B cell (primary cell): ENCODE results near the gene IRX6.

ENCODE experiments used
- EZH2 ChIP-seq: IDR thresholded peaks from 2 replicates; pipeline ENCODE4 v1.6.1; 2012; ENCODE audit warnings: borderline replicate concordance, low read depth, mild to moderate bottlenecking, moderate library complexity, low read length; ENCODE audit not compliant: insufficient read depth, poor library complexity, severe bottlenecking
- TF ChIP-seq, protein P1 (sequence below): fragments of 200-600 bp; IDR thresholded peaks from one replicate; pipeline ENCODE4 v1.8.0; 2022; ENCODE audit warnings: antibody characterized with exemption, mild to moderate bottlenecking

DNA sequence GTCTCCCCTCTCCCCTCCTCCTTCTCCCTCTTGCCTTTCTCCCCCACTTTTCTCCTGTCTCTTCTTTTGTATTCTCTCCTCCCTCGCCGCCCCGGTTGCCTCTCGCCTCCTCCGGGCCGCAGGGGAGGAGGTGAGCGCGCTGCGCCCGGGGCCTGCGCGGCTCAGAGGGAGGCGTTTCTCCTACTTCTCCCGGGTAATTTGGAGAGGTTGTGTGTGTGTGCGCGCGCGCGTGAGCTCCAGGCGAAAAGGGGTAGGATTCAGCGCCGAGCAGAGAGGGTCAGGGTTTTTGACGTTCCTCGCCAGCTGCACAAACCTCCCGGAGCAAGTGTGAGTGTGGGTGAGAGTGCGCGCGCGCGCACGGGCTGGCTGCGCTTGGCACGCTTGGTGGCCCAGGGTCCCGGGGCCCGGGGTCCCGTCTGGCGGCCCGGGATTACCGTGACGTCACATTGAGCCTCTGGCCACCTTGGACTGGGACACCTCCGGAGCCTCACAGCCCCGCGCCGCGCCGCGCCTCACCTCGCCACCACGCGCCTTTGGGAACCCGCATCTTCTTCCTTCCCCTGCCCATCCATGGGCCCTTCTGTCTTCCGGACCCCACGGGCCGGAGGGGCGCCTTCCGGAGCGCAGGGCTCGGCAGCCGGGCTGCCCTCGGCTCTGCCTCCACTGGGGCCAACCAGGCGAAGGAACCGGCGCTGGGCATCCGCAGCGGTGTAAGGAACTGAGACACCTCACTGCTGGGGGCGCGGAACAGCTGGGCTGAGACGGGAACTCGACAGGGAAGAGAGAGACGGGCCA, 479 bp downstream of the IRX6 start:
- TF ChIP-seq, protein P1, sequence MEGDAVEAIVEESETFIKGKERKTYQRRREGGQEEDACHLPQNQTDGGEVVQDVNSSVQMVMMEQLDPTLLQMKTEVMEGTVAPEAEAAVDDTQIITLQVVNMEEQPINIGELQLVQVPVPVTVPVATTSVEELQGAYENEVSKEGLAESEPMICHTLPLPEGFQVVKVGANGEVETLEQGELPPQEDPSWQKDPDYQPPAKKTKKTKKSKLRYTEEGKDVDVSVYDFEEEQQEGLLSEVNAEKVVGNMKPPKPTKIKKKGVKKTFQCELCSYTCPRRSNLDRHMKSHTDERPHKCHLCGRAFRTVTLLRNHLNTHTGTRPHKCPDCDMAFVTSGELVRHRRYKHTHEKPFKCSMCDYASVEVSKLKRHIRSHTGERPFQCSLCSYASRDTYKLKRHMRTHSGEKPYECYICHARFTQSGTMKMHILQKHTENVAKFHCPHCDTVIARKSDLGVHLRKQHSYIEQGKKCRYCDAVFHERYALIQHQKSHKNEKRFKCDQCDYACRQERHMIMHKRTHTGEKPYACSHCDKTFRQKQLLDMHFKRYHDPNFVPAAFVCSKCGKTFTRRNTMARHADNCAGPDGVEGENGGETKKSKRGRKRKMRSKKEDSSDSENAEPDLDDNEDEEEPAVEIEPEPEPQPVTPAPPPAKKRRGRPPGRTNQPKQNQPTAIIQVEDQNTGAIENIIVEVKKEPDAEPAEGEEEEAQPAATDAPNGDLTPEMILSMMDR: no peak
- no peak for TF ChIP-seq EZH2
